Ascending aorta (tissue), 2 donors: ENCODE results near the gene PDE4B. TPM values are rescaled to one million over a fixed set of nuclear protein-coding genes. Genes with fewer than 3 reads are reported as not detected.

Experiments used
- DNase-seq, 2 donors: peaks; one replicate each; pipeline ENCODE4 v3.0.0-alpha.2; 2019; ENCODE audit warnings: low spot score in 2 of 2
- H3K27ac ChIP-seq, 2 donors: fragments of 200-600 bp; sonication (generic); one replicate each; pipeline ENCODE4 v1.5.1; 2016 to 2017; ENCODE audit warnings: mild to moderate bottlenecking in 1 of 2
- H3K27me3 ChIP-seq: fragments of 200-600 bp; sonication (generic); one replicate; pipeline ENCODE4 v1.5.1; 2017
- H3K36me3 ChIP-seq, 2 donors: fragments of 200-600 bp; sonication (generic); one replicate each; pipeline ENCODE4 v1.5.1; 2016
- H3K4me1 ChIP-seq, 2 donors: fragments of 200-600 bp; sonication (generic); one replicate each; pipeline ENCODE4 v1.5.1; 2016 to 2017; ENCODE audit warnings: mild to moderate bottlenecking in 1 of 2
- H3K4me3 ChIP-seq, 2 donors: fragments of 200-600 bp; sonication (generic); one replicate each; pipeline ENCODE4 v1.5.1; 2016 to 2017; ENCODE audit warnings: mild to moderate bottlenecking in 1 of 2
- H3K9me3 ChIP-seq, 2 donors: fragments of 200-600 bp; sonication (generic); one replicate each; pipeline ENCODE4 v1.5.1; 2016
- CTCF ChIP-seq, 3 experiments: fragments of 200-600 bp in 2 of 3; fragments of 450-650 bp in 1 of 3; sonication (generic) in 2 of 3; IDR thresholded peaks; one replicate each; pipeline ENCODE4 v1.5.1; 2016 to 2019; ENCODE audit warnings: antibody characterized with exemption in 3 of 3, mild to moderate bottlenecking in 1 of 3, moderate library complexity in 1 of 3
- intact Hi-C: fragments of 100-400 bp; cut with DNase I; formaldehyde crosslinking; loops from one replicate; pipeline ENCODE4 v1.15.1; 2023
- total RNA-seq: library from RNA; depleted of rRNA; stranded (reverse); fragments of >200 nt; gene quantifications from one replicate; pipeline ENCODE4 v1.1.0, GENCODE V29; 2016

Gene PDE4B
- total RNA-seq, 1 donor from 2014 or later, result 4.5 TPM

GRCh38 chr1:65992831-65993271, 200.2 kb downstream of the PDE4B start:
- DNase-seq, result no peak
- Histone ChIP-seq H3K27me3 (no peaks in the 10 kb centered on the region), H3K9me3 (no peaks in the 10 kb centered on the region), H3K36me3 (no peaks in the 10 kb centered on the region), H3K4me1 (no peaks in the 10 kb centered on the region), H3K27ac (no peak overlapping the region), H3K4me3 (no peak overlapping the region)
- intact Hi-C loops, result no loop called here
- no peak for TF ChIP-seq CTCF (IDR thresholded peaks at IDR 0.05)

GRCh38 chr1:65994223-65994622, 201.5 kb downstream of the PDE4B start:
- Histone ChIP-seq H3K36me3 (no peaks in the 10 kb centered on the region), H3K4me3 (no peak overlapping the region), H3K4me1 (no peaks in the 10 kb centered on the region), H3K27ac (no peak overlapping the region), H3K9me3 (no peaks in the 10 kb centered on the region), H3K27me3 (no peaks in the 10 kb centered on the region)
- intact Hi-C loops, result no loop called here
- no peak for DNase-seq
- TF ChIP-seq CTCF (IDR thresholded peaks at IDR 0.05), result no peak

GRCh38 chr1:65995336-65995735, 202.6 kb downstream of the PDE4B start:
- H3K4me3 ChIP-seq, result no peak overlapping the region
- no peak overlapping the region for H3K27ac ChIP-seq
- H3K9me3 ChIP-seq, result no peaks in the 10 kb centered on the region
- DNase-seq, result no peak
- intact Hi-C loops, result no loop called here
- no peak for TF ChIP-seq CTCF (IDR thresholded peaks at IDR 0.05)
- H3K36me3 ChIP-seq, result no peaks in the 10 kb centered on the region
- H3K4me1 ChIP-seq, result no peaks in the 10 kb centered on the region
- no peaks in the 10 kb centered on the region for H3K27me3 ChIP-seq

- H3K4me3 ChIP-seq, result no peak overlapping the region
- TF ChIP-seq CTCF (IDR thresholded peaks at IDR 0.05), result no peak
- H3K9me3 ChIP-seq, result no peaks in the 10 kb centered on the region
- H3K27me3 ChIP-seq, result no peaks in the 10 kb centered on the region
- no peaks in the 10 kb centered on the region for H3K4me1 ChIP-seq
- H3K27ac ChIP-seq, result no peak overlapping the region
- no peaks in the 10 kb centered on the region for H3K36me3 ChIP-seq
- intact Hi-C loops, result no loop called here
- DNase-seq, result no peak
Observed at GRCh38 chr1:65995928-65996327, 203.2 kb downstream of the PDE4B start.

- TF ChIP-seq CTCF (IDR thresholded peaks at IDR 0.05), result no peak
- intact Hi-C loops, result no loop called here
- no peak for DNase-seq
- no peaks in the 10 kb centered on the region for H3K4me1 ChIP-seq
- no peaks in the 10 kb centered on the region for H3K9me3 ChIP-seq
- H3K27me3 ChIP-seq, result no peaks in the 10 kb centered on the region
- no peak overlapping the region for H3K4me3 ChIP-seq
- H3K27ac ChIP-seq, result no peak overlapping the region
- H3K36me3 ChIP-seq, result no peaks in the 10 kb centered on the region
Observed at GRCh38 chr1:65997693-65998092, 205.0 kb downstream of the PDE4B start.
